NCI-H82 treated with DMSO at 0.1 percent for 48 hours (cell line): ENCODE measurements around the gene AATK.
A peak's percentile ranks its signal among the peaks of the same experiment; 100 is the strongest.

Experiments used
- DNase-seq: peaks from one replicate; lab custom pipeline; 2025; ENCODE audit not compliant: unreplicated experiment; lab: John Stamatoyannopoulos, UW

AATK gene

DNA sequence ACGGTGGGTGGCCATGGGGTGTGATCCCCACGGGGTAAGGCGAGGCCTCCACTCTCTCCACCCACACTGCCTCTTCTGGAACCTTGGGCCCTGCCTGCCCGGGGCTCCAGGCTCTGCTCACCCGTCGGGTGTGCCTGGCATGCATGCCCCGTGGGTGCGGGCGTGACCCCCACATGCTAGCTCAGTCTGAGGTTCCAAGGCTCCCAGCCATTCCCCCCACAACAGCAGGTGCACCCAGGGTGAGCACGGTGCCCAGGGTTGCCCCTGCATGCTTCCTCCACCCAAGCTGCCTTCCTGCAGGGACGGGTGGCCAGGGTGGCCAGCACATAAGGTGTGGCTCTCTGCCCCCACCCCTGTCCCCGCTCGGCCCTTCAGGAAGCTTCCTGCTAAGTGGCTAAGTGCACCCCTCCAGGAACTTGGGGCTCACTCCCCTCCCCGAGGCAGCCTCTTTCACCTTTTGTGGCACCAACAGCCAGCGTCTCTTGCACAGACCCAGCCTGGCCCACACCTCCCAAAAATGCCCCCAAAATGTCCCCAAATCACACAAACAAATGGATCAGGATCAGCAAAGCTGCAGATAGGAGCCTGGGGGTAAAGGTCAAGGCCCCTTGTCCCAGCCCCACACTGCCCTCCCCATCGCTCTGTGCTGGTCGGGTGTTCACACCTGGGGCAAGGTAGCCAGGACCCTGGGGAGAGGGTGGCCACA lies 22.2 kb downstream of the AATK start:
- DNase-seq: no peak

DNA sequence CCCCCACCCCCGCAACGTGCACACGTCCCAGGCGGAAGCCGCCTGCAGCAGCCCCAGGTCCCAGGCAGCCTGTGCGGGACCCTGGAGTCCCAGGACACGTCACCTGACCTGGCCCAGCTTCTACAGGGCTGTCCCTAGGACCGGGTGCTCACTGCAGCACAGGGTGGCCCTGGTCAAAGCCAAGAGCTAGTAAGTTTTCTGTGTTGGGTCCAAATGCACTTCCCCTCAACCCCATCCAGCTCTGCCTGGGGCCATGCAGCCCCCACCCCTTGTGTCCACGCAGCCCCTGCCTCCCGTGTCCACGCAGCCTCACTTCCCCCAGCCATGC lies 22.9 kb downstream of the AATK start:
- DNase-seq: no peak

DNA sequence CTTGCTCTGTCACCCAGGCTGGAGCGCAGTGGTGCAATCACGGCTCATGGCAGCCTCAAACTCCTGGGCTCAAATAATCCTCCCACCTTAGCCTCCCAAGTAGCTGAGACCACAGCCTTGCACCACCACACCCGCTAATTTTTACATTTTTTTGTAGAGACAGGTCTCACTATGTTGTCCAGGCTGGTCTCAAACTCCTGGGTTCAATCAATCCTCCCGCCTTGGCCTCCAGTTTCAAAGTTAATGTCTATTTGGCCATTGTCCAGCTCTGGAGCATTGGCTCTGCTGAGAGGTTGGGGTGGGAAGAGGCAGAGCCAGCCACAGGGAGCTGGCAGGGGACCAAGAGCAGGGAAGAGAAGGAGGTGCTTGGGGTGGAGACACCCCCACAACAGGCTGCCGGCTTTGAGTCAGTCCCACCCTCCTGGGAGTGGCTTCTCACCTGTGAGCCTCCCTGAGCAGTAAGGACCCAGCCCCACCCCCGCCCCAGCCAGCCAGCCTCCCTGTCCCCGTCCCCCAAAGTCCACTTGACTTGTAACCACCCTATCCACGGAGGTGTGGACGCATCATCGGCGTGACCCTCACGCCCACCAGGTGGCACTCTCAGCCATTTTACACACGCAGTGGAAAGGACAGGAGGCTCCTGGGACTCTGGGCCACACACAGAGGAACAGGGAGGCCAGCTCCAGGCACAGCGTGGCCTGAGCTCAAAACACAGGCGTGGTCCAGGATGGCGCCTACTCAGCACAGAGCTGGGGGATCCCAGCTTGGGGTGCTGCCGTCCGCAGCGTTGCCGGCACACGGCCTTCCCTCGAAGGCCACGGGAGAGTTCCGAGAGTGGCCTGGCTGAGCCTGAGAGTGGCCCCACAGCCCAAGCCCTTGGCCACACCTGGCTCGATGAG lies 23.5 kb downstream of the AATK start:
- peak; percentile 47 for DNase-seq

DNA sequence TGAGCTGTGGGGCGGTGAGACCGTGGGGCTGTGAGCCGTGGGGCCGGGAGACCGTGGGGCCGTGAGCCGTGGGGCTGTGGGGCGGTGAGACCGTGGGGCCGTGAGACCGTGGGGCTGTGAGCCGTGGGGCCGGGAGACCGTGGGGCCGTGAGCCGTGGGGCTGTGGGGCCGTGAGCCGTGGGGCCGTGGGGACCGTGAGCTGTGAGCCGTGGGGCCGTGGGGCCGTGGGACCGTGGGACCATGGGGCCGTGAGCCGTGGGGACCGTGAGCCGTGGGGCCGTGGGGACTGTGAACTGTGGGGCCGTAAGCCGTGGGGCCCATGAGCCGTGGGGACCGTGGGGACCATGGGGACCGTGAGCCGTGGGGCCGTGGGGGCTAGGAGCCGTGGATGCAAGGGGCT lies 25.3 kb downstream of the AATK start:
- no peak for DNase-seq

DNA sequence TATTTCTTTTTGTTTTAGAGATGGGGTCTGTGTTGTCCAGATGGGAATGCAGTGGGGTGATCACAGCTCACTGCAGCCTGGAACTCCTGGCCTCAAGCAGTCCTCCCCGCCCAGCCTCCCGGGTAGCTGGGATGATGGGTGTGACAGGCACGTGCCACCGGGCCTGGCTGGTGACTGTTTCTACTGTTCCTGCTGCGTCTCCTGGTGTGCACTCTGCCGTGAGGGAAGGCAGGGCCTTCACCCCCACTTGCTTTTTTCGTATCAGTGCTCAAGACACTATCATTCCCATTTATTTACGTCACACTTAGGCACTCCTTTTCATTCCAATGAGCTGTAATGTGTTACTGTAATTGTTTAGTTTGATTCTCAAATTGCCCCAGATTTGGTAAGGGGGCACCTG lies 26.0 kb downstream of the AATK start:
- no peak for DNase-seq

DNA sequence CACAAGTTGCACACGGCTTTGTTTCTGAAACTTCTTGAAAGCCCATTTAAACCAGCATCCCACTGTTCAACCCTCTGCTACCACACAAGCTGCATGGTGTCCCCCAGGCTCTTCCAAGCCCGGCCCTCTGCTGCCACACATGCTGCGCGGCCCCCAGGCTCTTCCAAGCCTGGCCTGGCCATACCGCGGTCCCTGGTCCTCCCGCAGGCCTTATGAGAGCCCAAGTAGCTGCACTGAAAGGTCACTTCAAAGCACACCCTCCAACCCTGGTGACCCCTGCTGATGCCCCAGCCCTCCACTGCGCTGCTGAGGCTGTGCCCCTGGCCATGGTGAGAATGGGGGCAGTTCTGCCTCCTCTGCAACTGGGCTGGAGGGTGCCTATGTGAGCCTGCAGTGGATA lies 26.6 kb downstream of the AATK start:
- DNase-seq: no peak

DNA sequence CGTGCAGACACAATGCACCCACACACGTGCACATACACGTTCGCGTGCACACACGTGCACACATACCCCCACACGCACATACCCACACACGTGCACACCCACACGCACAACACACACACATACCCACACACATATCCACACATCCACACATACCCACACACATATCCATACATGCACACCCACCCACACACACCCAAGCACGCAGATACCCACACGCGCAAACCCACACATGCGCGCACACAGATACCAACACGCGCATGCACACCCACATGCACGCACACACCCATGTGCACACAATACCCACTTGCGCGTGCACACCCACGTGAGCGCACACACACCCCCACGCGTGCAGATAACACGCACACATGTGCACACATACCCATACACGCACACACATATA lies 27.5 kb downstream of the AATK start:
- DNase-seq: no peak

DNA sequence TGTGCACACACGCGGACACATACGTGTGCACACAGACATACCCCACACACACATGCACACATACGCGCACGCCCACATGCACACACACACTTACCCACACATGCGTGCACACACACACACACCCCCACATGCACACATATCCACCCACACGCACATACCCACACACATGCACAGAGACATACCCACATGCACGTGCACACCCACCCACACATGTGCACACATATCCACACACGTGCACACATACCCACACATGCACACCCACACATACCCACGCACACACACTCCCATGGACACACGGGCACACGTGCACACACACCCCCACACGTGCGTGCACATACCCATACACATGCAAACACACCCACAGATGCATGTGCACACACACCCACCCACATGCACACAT lies 27.9 kb downstream of the AATK start:
- DNase-seq: no peak

DNA sequence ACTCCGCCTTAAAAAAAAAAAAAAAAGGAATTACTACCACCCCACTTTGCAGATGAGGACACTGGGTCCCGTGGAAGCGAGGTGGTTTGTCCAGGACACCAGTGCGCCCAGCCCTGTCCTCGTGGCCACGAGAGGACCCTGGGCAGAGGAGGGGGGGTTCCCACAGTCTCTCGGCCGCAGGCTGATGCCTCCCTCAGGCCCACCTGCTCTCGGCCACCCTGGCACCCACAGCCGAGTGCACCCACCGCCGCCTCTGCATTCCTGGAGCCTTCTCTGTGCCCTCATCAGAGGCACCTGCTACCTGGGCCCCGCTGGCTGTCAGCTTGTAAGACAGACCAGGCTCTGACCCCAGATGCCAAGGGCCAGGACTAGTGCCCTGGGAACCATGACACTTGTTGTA lies 28.8 kb downstream of the AATK start:
- DNase-seq: no peak

DNA sequence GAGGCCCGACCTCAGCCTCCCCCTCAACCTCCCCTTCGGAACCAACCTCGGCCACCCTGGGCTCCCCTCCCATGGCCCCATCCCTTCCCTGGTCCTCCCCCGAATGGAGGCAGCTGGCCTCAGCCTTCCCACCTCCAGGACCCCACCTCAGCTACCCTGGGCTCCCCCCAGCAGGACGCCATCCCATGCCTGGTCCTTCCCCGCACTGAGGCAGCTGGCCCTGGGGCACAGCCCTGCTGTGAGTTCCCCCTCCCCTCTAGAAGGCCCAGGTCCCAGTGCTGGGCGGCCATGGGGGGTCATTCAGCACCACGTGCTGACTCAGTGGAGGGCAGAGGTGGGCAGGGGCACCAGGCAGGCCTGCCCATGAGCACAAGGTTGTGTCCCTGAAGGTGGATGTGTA lies 29.7 kb downstream of the AATK start:
- DNase-seq: no peak

DNA sequence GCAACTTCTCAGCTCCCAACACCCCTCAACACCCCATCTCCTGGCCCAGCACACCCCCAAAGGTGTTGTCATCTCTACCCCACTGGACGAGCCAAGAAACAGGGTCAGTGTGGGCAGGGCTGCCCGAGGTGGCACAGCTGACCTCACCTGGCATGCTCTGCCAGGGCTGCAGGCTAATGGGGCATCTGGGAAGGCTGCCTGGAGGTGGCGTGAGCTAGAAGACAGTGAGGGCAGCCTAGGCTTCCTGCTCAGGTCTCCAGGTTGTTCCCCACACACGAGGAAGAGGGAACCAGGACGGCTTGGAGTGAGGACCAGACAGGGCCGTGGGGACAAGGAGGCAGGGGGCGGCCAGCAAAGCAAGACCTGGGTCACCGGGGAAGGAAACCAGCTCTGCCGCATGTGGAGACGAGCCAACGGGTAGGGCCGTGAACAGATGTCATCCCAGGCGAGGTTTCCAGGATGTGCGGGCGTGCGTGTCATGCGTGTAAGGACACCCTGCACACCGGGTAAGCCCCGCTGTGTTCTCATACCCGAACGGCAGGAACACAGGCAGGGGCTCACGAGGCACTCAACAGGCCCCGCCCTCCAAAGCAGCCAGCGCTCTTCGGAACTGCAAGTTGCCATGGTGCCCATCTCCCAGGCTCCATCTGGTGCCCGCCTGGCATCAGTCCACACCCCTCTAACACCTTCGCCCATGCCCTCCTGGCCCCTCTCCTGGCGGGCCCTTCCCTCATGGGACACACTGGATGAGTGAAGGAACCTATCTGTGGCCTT lies 30.3 kb downstream of the AATK start:
- DNase-seq: no peak

DNA sequence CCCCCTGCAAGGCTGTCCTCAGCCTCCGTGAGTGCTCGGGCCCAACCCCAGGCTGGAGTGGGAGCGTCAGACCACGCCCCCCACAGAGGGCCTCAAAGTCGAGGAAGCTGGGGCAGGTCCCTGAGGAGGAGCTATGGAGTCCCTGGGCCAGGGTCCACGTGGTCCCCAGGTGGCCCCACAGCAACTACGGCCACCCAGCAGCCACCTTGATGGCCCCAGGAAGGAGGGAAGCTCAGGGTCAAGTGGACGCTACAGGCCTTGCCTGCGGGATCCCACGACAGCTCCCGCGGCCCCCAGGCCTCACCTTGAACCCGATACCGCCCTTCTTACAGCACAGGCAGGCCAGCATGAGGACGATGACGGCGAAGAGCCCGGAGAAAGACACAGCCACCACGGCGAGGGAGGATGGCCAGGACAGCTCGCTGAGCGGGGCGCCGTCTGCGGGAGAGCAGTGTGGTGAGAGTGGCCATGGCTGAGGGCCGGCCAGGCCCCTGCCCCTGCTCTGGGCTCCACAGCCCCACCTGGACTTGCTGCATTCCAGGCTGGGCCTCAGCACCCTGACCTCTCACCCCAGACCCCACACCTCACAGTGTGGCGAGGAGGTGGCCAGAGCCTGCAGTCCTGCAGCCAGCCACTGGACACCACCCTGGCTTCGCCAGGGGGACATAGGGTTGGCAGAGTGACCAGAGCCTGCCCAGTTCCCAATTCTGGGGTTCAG lies 31.8 kb downstream of the AATK start:
- DNase-seq: no peak

DNA sequence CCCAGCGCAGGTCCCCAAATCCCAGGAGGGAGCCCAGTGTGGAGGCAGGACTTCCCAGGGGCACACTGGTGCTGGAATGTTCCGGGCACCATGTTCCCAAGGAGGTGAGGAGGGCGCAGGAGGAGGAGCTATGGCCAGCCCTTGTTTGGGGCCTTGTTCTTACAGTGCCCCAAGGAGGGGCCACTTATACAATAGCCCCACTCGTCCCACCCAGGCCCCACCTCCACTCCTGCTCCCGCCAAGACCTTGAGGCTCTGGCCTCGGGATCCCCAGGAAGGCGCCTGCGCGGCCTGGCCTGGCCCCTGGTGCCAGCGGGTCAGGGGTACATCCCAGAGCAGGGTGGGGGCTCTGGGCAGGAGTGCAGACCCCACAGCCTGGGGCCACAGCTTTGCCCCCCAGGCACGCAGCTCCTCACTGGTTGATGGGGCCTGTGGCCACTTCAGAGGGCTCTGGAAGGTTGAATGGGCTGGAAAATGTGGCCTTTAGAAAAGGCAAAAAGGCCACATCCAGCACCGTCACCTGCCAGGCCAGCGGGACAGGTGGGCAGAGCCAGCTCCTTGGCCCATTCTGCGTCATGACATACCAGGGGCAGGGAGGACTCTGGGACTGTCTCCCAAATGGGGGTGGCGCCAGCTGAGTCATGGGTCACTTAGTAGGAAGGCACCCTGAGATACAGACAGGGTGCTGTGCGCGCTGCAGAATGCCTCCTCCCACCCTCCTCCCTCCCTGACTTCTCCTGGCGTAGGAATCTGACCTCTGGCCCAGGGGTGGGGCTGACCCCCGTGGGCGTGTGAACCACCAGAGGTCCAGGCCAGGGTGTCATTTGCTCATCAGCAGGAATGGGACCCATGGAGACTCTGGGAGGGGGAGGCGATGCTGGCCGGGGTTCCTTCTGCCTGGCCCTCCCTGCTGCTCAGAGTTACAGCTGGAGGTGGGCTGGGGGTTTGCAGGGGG lies 33.0 kb downstream of the AATK start:
- DNase-seq: no peak

DNA sequence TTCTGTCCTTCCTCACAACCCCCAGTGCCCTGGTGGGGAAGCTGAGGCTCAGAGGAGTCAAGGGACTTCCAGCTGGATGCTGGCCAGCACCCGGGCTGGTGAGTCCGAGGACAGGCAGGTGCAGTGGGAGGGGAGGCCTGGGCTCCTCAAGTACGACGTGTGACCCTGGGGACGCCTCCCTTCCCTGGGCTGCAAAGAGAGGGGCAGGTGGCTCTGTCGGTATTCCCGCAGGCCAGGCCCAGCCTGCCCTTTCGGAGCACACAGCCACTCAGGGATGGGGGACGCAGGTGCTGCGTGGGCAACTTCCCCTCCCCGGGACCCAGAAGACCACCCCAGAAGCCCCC lies 33.9 kb downstream of the AATK start:
- no peak for DNase-seq

DNA sequence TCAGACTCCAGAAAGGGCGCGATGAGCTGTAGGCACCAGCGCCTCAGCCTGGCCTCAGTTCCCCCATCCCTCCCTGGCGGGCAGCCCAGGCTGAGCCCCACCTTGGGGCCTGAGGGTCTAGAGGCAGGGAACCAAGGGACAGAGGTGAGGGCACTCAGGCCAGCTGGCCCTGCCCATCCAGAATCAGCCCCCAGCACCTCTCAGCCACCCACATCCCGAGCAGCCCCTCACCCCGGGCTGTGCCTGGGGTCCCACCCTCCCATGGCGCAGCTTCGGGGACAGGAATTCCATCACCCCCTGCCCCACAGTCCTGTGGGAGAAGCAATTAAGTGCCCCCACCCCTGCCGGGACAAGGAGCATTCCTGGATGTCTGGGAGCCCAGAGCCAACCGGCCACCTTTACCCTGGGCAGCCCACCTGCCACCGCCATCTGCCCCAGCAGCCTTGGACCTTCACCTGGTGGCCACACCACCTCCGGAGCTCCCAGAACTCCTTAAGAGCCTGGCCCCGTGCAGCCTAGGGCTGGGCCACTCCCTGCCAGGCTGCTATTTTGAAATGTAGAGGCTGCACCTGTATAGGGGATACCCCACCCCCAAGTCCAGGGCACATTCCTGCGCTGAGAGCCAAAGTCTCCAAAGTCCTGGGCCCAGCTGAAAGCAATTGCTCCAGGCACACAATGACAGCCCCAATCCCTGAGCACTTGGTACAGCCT lies 34.4 kb downstream of the AATK start:
- no peak for DNase-seq

DNA sequence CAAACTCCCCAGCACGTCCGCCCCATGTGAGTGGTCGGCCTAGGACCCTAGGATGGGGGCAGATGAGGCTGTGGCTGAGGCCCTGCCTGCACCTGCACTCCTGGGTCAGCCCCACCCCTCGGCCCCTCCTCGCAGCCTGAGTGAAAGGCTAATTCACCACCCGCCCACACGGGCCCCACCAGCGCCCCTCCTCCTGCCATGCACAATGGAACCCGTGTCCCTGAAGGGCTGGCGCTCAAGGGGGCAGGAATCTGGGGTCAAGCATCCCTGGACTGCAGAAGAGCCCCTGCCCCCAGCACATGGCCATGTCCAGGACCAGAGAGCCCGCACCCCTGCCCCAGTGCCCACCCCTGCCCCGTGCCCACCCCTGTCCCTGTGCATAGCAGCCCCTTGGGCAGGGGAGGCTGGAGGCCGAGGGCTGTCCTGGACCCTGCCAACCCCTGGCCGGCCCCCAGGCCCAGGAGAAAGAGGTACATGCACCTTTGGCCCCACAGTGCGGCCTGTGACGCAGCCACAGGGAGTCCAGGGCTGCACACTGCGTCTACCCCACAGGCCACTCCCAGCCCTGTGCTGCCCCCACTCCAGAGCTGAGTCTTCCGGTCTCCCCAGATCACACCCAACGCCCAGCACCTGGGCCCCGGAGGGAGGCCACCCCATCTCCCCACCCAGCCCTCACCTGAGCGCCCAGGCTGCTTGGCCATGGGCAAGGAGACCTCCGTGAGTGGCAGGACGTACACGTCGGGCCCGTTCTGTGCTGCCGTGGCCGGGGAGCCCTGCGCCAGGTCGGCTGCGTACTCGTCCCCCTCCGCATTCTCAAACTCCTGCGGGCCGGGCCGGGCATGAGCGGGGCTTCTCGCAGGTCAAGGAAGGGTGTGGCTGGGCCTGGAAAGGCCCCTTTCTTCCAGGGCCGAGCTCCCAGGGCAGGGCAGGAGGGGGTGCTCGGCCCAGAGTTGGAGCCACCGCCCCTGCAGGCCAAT lies 35.3 kb downstream of the AATK start:
- no peak for DNase-seq

DNA sequence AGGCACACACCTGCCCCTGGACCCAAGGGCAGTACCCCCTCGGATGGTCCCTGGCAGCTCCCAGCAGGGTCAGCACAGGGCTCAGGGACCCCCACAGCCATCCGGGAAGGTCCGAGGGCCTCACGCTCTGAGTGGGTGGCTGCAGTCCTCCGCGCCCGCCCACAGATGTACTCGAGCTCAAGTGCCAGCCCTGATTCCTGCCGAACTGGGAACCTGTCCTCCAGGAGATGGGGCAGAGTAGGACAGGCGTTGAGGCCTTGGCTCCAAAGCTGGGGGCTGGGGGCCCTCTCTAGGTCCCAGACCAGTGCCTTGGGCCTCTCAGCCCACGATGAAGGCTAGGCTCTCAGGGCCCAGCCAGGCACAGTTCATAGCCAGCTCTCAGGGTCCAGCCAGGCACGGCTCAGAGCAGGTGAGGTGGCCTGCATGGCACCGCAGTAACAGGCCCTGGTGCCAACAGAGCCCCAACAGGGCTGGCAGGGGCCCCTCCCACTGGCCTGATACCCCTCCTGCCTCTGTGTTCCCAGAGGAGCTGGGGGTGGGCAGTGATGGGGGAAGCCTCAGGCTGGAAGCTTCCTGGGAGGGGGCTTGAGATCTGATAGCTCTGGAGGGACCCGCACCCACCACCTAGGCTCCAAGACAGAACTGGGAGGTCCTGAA lies 36.2 kb downstream of the AATK start:
- no peak for DNase-seq

DNA sequence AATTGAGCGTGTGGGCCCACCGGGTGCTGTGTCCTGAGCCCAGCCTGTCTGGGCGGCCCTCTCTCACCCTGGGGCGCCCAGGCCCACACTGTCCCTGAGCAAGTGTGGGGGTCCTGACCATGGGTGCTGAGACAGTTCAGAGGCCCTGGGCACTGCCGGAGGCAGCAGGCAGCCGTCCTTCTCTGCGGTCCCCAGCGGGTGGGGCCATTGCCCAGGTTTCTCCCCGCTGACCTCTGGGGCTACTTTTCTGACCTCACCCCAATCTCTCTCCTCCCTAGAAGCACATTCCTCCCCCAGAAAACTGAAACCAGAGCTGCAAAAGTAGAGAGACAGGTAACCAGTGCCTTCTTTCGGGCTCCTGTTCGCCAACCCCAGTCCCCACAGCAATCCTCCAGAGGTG lies 36.7 kb downstream of the AATK start:
- DNase-seq: no peak
